Smooth muscle cell (in vitro differentiated cells): Measurements from ENCODE around the gene LRRTM4. TPM values are rescaled to one million over a fixed set of nuclear protein-coding genes. Genes with fewer than 3 reads are reported as not detected.

Experiments
- DNase-seq: peaks from one replicate; lab custom pipeline; 2025; ENCODE audit not compliant: unreplicated experiment; lab: John Stamatoyannopoulos, UW
- H2AFZ ChIP-seq: fragments of 200-600 bp; sonication (generic); 2 replicates; pipeline ENCODE4 v1.6.0; 2016; ENCODE audit warnings: antibody characterized with exemption, low read depth, mild to moderate bottlenecking
- H3F3A ChIP-seq: fragments of 200-600 bp; sonication (generic); 2 replicates; pipeline ENCODE4 v1.6.0; 2017; ENCODE audit warnings: antibody characterized with exemption, low read depth
- H3K27ac ChIP-seq: fragments of 200-600 bp; sonication (generic); 2 replicates; pipeline ENCODE4 v1.5.1; 2016; ENCODE audit warnings: low read depth, mild to moderate bottlenecking
- H3K27me3 ChIP-seq: fragments of 200-600 bp; sonication (generic); 2 replicates; pipeline ENCODE4 v1.6.1; 2016; ENCODE audit warnings: low read depth, mild to moderate bottlenecking
- H3K36me3 ChIP-seq: fragments of 200-600 bp; sonication (generic); 2 replicates; pipeline ENCODE4 v1.5.1; 2016; ENCODE audit warnings: low read depth
- H3K4me1 ChIP-seq: fragments of 200-600 bp; sonication (generic); 2 replicates; pipeline ENCODE4 v1.5.1; 2016; ENCODE audit warnings: low read depth
- H3K4me2 ChIP-seq: fragments of 200-600 bp; sonication (generic); 2 replicates; pipeline ENCODE4 v1.6.0; 2016; ENCODE audit warnings: mild to moderate bottlenecking
- H3K4me3 ChIP-seq: fragments of 200-600 bp; sonication (generic); 2 replicates; pipeline ENCODE4 v1.5.1; 2016; ENCODE audit warnings: mild to moderate bottlenecking
- H3K79me2 ChIP-seq: fragments of 200-600 bp; sonication (generic); 2 replicates; pipeline ENCODE4 v1.6.0; 2016; ENCODE audit warnings: low read depth, mild to moderate bottlenecking
- H3K9ac ChIP-seq: fragments of 200-600 bp; sonication (generic); 2 replicates; pipeline ENCODE4 v1.6.0; 2016; ENCODE audit warnings: low read depth
- H3K9me3 ChIP-seq: fragments of 200-600 bp; sonication (generic); replicated peaks from 2 replicates; pipeline ENCODE4 v1.5.1; 2016; ENCODE audit warnings: low read depth
- H4K20me1 ChIP-seq: fragments of 200-600 bp; sonication (generic); 2 replicates; pipeline ENCODE4 v1.6.0; 2016; ENCODE audit warnings: low read depth
- WGBS: methylation state at CpG from one replicate; pipeline ENCODE4 v1.1.7; 2016; ENCODE audit warnings: low lambda C conversion rate; 5-methylcytosine and 5-hydroxymethylcytosine counted together
- polyA plus RNA-seq: library from polyadenylated mRNA; unstranded; fragments of >200 nt; fragmentation: Nextera tagmentation; extraction: Ambion mirVana; gene quantifications from 2 replicates; pipeline ENCODE4 v1.2.1, GENCODE V29; 2016
- total RNA-seq: library from RNA; depleted of rRNA; stranded (reverse); fragments of >200 nt; gene quantifications from 2 replicates; pipeline ENCODE4 v1.2.3, GENCODE V29; 2014
- TF ChIP-seq, protein P1 (sequence below): fragments of 200-600 bp; sonication (generic); IDR thresholded peaks from 2 replicates; pipeline ENCODE4 v1.5.1; 2017; ENCODE audit warnings: borderline replicate concordance, mild to moderate bottlenecking, antibody characterized with exemption; ENCODE audit not compliant: insufficient read depth, poor library complexity, severe bottlenecking

Gene LRRTM4
- total and polyA plus RNA-seq, 2 experiments from 2014 or later, result 1.4 to 5.5 TPM

DNA sequence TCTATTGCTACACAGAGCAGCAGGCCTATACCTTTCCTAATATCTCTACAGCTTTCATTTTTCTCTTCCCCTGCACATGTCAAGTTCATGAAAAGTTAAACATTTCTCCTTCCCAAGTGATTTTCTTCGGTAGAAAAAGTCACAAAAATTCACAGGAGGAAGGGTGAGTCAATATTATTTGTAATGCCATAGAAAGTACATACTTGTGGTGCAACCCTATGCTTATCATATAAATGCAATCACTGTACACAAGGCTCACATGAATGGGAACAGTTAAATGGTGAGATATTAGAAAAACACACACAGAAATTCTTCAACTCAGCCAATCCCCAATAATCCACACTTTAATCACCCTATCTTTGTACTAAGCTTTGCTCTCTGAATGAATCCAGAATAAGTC, 651.6 kb downstream of the LRRTM4 start:
- Histone ChIP-seq H3K9me3 (no peaks in the 10 kb centered on the region), H3K4me2 (peak overlapping the region; percentile 55), H3K36me3 (no peaks in the 10 kb centered on the region), H3K27ac (peak overlapping the region; percentile 74), H3K9ac (no peak overlapping the region), H4K20me1 (no peaks in the 10 kb centered on the region), H2AFZ (no peak overlapping the region), H3K4me1 (peaks cover 3% of the 10 kb centered on the region), H3K79me2 (no peaks in the 10 kb centered on the region), H3F3A (no peaks in the 10 kb centered on the region), H3K27me3 (no peaks in the 10 kb centered on the region), H3K4me3 (no peak overlapping the region)
- 18% methylated on average over 1 of the region's 1 CpG for WGBS
- no peak for DNase-seq
- TF ChIP-seq, protein P1, sequence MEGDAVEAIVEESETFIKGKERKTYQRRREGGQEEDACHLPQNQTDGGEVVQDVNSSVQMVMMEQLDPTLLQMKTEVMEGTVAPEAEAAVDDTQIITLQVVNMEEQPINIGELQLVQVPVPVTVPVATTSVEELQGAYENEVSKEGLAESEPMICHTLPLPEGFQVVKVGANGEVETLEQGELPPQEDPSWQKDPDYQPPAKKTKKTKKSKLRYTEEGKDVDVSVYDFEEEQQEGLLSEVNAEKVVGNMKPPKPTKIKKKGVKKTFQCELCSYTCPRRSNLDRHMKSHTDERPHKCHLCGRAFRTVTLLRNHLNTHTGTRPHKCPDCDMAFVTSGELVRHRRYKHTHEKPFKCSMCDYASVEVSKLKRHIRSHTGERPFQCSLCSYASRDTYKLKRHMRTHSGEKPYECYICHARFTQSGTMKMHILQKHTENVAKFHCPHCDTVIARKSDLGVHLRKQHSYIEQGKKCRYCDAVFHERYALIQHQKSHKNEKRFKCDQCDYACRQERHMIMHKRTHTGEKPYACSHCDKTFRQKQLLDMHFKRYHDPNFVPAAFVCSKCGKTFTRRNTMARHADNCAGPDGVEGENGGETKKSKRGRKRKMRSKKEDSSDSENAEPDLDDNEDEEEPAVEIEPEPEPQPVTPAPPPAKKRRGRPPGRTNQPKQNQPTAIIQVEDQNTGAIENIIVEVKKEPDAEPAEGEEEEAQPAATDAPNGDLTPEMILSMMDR, result no peak

DNA sequence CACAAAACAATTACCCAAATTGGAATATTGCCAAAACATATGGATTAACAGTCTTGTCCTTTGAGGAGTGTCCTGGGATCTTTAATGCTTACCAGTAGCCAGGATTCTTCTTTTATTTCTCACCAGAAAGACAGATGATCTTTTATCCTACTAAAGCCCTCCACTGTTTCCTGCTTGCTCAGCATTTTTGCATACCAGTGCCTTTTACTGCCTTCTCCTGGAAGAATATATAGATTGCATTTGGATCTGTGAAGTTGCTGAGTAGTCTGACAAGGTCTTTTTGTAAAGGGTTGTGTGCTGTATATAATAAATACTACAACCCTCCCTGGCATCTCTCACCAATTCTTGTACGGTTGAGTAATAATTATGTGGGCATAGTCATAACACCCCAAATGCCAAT, 652.2 kb downstream of the LRRTM4 start:
- Histone ChIP-seq H3K4me3 (no peak overlapping the region), H3K79me2 (no peaks in the 10 kb centered on the region), H2AFZ (no peak overlapping the region), H4K20me1 (no peaks in the 10 kb centered on the region), H3K27ac (peak overlapping the region; percentile 74), H3K4me2 (peak overlapping the region; percentile 55), H3F3A (no peaks in the 10 kb centered on the region), H3K4me1 (peaks cover 3% of the 10 kb centered on the region), H3K36me3 (no peaks in the 10 kb centered on the region), H3K9ac (no peak overlapping the region), H3K9me3 (no peaks in the 10 kb centered on the region), H3K27me3 (no peaks in the 10 kb centered on the region)
- no peak for DNase-seq
- TF ChIP-seq, protein P1, result no peak
- 30% methylated on average over 1 of the region's 1 CpG for WGBS

DNA sequence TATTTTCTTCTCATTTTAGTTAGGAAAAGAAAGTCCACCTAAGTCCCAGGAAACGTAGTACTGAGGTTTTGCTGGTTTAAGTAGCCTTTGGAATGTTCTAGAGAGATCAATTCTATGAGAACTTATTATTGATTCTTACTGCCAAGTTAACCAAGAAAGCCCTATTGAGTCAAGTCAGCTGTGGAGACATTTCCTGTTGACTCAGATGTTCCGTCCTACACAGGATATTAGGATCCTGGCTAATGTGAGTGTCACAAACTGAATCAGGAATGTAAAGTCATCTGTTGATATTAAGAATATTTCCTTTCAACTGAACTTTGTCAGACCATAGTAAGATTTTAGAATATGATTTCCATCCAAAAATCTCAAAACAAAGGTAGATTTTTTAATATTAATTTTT, 654.3 kb downstream of the LRRTM4 start:
- no peak for DNase-seq
- Histone ChIP-seq H3K9me3 (no peaks in the 10 kb centered on the region), H2AFZ (peak overlapping the region; percentile 25), H3K4me1 (peaks cover 3% of the 10 kb centered on the region), H3K4me3 (no peak overlapping the region), H3K79me2 (no peaks in the 10 kb centered on the region), H3K27me3 (no peaks in the 10 kb centered on the region), H3K27ac (peak overlapping the region; percentile 51), H3K9ac (no peak overlapping the region), H3K36me3 (no peaks in the 10 kb centered on the region), H3K4me2 (peak overlapping the region; percentile 20), H4K20me1 (no peaks in the 10 kb centered on the region), H3F3A (no peaks in the 10 kb centered on the region)
- WGBS, result 35% methylated on average over 2 of the region's 2 CpGs
- TF ChIP-seq, protein P1, result no peak

DNA sequence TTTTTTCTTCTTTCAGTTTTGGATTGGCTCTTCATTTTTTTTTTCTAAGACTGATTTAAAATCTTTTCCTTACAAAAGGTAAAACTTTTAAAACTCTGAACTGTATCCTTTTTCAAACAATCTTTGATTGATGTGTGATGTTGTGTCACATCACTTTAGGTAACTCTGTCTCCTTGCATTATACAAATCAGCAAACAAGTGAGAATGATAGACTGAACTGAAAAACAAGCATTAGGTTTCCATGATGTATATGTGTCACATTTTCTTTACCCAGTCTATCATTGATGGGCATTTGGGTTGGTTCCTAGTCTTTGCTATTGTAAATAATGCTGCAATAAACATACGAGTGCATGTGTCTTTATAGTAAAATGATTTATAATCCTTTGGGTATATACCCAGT, 655.7 kb downstream of the LRRTM4 start:
- H3K27ac ChIP-seq, result no peak overlapping the region
- no peak for DNase-seq
- H3K4me2 ChIP-seq, result no peak overlapping the region
- H4K20me1 ChIP-seq, result no peaks in the 10 kb centered on the region
- TF ChIP-seq, protein P1, result no peak
- H3K9ac ChIP-seq, result no peak overlapping the region
- no peak overlapping the region for H3K4me3 ChIP-seq
- H3K9me3 ChIP-seq, result no peaks in the 10 kb centered on the region
- H3K4me1 ChIP-seq, result peaks cover 3% of the 10 kb centered on the region
- H3K79me2 ChIP-seq, result no peaks in the 10 kb centered on the region
- H3F3A ChIP-seq, result no peaks in the 10 kb centered on the region
- H3K36me3 ChIP-seq, result no peaks in the 10 kb centered on the region
- WGBS, result 67% methylated on average over 1 of the region's 1 CpG
- H2AFZ ChIP-seq, result peak overlapping the region; percentile 0
- no peaks in the 10 kb centered on the region for H3K27me3 ChIP-seq
